Liver (tissue), 3 donors: ENCODE measurements around the gene DOCK6.

Experiments used
- JUND ChIP-seq, 2 donors: IDR thresholded peaks; 2 replicates each; pipeline ENCODE4 v1.6.1; 2016; ENCODE audit warnings: antibody characterized with exemption in 2 of 2
- TAF1 ChIP-seq: conservative IDR thresholded peaks from 2 replicates; pipeline ENCODE4 v1.6.1; 2016; ENCODE audit warnings: antibody characterized with exemption, mild to moderate bottlenecking
- YY1 ChIP-seq: IDR thresholded peaks from 2 replicates; pipeline ENCODE4 v1.6.1; 2016; ENCODE audit warnings: antibody characterized with exemption, mild to moderate bottlenecking
- TF ChIP-seq, protein P1 (sequence below): fragments of 150-350 bp; IDR thresholded peaks from 2 replicates; pipeline ENCODE4 v1.5.1; 2017; ENCODE audit warnings: improper control_type of control experiment, low read depth, low read length; ENCODE audit not compliant: missing input control
- donor health status: healthy.
- donor health status: healthy.

DNA sequence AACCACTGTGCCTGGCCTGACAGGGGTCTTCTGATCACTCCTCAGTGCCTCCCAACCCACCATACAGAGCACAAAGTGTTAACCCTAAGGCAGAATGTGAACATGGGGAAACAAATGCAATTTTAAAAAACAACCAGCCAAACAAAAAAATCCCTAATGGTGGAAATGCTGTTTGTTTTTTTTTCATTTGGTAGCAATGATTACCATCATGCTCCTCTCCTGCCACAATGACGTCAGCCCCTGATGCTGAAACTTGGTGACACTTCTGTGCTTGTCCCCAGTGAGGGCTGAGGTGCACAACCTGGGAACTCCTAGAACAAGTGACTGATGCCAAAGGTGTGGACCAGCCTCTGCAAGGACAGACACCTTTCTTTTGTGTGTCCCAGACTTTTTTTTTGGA is 29.7 kb upstream of the DOCK6 start:
- TF ChIP-seq TAF1 (no peak), YY1 (no peak), JUND (IDR thresholded peaks at IDR 0.05) (no peak)
- TF ChIP-seq, protein P1, sequence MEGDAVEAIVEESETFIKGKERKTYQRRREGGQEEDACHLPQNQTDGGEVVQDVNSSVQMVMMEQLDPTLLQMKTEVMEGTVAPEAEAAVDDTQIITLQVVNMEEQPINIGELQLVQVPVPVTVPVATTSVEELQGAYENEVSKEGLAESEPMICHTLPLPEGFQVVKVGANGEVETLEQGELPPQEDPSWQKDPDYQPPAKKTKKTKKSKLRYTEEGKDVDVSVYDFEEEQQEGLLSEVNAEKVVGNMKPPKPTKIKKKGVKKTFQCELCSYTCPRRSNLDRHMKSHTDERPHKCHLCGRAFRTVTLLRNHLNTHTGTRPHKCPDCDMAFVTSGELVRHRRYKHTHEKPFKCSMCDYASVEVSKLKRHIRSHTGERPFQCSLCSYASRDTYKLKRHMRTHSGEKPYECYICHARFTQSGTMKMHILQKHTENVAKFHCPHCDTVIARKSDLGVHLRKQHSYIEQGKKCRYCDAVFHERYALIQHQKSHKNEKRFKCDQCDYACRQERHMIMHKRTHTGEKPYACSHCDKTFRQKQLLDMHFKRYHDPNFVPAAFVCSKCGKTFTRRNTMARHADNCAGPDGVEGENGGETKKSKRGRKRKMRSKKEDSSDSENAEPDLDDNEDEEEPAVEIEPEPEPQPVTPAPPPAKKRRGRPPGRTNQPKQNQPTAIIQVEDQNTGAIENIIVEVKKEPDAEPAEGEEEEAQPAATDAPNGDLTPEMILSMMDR: no peak
